PC-9 (cell line): ENCODE measurements around the gene ANXA6.

Experiments used
- EZH2 ChIP-seq: fragments of 200-600 bp; sonication (generic); IDR thresholded peaks from 2 replicates; pipeline ENCODE4 v1.8.0; 2017; ENCODE audit warnings: antibody characterized with exemption, low read depth
- TF ChIP-seq, protein P1 (sequence below): fragments of 200-600 bp; sonication (generic); conservative IDR thresholded peaks from 2 replicates; pipeline ENCODE4 v1.6.1; 2017; ENCODE audit warnings: mixed run types, antibody characterized with exemption, mild to moderate bottlenecking, moderate library complexity

- TF ChIP-seq, protein P1, sequence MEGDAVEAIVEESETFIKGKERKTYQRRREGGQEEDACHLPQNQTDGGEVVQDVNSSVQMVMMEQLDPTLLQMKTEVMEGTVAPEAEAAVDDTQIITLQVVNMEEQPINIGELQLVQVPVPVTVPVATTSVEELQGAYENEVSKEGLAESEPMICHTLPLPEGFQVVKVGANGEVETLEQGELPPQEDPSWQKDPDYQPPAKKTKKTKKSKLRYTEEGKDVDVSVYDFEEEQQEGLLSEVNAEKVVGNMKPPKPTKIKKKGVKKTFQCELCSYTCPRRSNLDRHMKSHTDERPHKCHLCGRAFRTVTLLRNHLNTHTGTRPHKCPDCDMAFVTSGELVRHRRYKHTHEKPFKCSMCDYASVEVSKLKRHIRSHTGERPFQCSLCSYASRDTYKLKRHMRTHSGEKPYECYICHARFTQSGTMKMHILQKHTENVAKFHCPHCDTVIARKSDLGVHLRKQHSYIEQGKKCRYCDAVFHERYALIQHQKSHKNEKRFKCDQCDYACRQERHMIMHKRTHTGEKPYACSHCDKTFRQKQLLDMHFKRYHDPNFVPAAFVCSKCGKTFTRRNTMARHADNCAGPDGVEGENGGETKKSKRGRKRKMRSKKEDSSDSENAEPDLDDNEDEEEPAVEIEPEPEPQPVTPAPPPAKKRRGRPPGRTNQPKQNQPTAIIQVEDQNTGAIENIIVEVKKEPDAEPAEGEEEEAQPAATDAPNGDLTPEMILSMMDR, result no peak
- no peak for TF ChIP-seq EZH2
Observed at GRCh38 chr5:151060742-151061141, 96.8 kb downstream of the ANXA6 start.
